ENCODE results near the gene TRAF2.

Gene TRAF2

DNA sequence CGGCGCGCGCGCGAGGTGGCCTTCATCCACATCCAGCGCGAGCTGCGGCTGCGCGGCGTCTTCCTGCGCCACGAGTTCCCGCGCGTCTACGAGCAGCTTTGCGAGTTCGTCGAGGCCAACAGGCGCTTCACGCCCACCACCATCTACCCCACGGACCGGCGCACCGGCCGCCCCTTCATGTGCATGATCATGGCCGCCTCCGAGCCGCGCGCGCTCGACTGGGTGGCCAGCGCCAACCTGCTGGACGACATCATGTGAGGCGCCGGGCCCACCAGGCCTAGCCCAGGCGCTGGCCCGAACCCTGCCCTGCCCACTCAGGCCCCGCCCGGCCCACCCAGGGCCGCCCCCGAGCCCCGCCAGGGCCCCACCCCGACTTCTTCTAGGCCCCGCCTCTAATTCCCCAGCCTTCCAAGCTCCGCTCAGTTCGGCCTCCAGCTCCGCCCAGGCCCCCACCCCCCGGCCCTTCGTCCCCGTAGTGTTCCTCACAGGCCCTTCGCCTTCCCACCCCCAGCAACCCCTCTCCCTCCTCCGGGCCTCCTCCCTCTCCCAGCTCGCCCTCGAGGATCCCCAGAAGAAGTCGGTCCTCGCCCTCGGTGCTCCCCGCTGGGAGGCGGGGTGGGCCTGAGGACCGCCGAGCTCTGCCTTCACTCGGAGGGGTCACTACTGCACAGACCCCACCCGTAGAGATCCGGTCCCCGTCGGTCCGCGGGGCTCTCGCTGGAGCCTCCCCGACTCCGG lies 39.1 kb upstream of the TRAF2 start:
- no peak for DNase-seq (ENCODE audit: low read depth in 2 of 2)

DNA sequence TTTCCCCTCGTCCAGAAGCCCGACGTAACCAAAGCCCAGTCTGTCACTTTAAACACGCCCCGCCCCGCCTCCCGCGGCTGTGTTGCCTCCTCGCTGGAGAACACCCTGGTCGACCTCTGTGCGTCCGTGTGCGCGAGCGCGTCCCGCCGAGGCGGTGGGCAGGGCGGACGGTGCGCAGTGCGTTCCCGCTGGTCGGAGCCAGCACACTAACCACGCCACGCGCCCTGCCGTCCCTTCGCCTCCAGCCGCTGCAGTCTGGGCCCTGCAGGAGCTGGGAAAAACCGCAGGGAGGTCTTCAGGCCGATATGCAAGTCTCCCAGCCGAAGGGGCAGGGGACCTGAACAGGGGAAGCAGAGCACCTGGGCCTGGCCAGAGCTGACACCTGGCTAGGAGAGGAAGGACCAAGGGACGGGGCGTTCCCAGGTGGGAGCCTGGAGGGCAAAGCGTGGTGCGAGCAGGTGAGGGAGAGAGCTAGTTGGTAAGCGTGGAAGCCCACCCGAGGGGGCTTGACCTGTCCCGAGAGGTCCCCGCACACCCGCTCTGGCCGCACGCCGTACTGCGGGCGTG lies 38.4 kb upstream of the TRAF2 start:
- DNase-seq (ENCODE audit: low read depth in 2 of 2) = peak; percentile 31 to 43

DNA sequence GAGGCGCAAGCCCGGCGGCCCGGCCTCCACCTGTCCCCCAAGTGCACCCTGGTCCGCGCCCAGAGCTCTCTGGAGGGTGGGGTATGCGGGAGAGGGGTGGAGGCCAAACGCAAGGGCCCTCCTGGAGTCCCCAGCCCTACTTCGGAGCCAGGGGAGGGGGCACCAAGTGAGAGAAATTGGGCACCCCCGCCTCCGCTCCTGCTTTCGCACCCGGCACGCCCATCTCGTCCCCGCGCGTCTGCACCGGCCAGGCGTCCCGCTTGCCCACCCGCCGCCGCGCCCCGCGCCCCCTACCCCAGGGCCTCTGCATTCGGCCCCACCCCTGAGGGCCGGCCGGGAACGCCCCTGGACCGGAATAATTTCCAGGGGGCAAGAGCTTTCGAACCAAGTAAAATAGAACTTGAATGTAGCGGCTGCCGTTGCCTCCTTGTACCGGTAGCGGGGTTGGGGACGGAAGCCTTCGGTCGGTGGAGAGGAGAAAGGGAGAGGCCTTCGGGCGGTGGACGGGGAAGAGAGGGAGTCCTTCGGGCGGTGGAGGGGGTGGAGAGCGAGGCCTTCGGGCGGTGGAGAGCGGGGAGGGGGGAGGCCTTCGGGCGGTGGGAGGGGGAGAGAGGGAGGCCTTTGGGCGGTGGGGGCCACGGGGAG lies 37.8 kb upstream of the TRAF2 start:
- no peak for DNase-seq (ENCODE audit: low read depth in 2 of 2)

DNA sequence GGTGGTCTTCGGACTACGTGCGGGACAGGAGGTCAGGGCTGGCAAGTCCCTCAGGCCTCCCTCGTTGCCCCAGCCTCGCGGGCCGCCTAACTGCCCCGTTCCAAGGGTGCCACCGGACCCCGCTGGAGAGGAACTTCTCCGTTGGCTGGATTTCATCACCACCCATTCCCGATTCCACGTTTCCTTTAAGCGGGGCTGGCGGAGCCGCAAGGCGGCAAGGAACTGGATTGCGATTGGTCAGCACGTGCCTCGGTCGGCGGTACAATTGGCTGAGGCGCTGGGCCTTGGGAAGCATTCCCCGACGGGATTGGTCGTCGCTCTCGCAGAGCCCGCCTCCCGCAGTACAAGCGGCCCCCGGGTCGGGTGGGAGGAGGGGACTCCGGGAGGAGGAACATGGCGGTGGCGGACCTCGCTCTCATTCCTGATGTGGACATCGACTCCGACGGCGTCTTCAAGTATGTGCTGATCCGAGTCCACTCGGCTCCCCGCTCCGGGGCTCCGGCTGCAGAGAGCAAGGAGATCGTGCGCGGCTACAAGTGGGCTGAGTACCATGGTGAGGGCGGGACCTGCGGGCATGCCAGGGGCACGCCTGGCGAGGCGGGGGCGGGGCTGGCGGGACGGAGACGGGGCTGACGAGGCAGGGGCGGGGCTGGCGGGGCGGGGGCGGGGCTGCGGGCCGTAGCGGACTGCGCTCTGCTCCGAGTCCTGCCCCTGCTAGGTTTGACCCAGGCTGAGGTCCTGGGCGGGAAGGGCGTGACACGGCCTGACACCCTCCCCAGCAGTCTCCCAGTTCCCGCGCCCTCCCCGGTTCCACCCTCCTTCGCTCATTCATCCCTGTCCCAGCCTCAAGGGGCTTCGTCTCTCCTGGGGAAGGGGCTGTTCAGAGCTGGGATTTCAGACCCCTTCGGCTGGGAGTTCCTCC lies 37.0 kb upstream of the TRAF2 start, which contains the start of gene PHPT1:
Gene PHPT1, plus strand, starts transcription at position 372 of the 922 bp plus-strand sequence. Its CDS starts 22 bp downstream, at position 394.
- DNase-seq (ENCODE audit: low read depth in 2 of 2) = peak; percentile 89 to 94

DNA sequence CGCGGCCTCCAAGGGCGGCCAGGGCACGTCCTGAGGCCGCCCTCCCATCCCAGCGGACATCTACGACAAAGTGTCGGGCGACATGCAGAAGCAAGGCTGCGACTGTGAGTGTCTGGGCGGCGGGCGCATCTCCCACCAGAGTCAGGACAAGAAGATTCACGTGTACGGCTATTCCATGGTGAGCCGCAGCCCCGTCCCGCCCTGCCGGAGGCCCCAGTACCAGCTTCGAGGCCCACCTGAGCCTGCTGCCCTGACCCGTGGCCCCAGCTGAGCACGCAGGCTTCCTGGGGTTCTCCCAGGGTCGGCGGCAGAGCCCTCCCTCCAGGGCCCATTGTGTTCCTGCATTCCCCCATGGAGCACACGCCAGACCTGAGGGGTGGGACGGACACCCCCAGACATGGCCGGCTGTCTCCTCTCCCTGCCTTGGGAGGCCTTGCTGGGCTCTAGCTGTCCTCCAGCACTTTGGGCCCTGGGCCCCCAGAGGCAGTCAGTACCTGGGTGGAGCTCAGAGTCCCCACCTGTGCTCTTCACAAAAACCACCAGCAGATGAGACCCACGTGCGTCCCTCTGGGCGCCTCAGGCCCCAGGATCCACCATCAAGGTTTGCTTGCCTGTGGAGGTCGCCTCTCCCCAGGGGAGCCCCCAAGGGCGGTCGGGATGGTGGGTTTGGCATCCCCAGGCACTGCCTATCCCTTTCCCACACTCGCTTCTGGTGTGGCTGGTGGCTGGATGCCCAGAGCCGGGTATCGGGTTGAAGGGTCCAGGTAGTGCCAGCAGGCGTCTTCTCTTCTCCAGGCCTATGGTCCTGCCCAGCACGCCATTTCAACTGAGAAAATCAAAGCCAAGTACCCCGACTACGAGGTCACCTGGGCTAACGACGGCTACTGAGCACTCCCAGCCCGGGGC lies 36.1 kb upstream of the TRAF2 start:
- no peak for DNase-seq (ENCODE audit: low read depth in 2 of 2)

DNA sequence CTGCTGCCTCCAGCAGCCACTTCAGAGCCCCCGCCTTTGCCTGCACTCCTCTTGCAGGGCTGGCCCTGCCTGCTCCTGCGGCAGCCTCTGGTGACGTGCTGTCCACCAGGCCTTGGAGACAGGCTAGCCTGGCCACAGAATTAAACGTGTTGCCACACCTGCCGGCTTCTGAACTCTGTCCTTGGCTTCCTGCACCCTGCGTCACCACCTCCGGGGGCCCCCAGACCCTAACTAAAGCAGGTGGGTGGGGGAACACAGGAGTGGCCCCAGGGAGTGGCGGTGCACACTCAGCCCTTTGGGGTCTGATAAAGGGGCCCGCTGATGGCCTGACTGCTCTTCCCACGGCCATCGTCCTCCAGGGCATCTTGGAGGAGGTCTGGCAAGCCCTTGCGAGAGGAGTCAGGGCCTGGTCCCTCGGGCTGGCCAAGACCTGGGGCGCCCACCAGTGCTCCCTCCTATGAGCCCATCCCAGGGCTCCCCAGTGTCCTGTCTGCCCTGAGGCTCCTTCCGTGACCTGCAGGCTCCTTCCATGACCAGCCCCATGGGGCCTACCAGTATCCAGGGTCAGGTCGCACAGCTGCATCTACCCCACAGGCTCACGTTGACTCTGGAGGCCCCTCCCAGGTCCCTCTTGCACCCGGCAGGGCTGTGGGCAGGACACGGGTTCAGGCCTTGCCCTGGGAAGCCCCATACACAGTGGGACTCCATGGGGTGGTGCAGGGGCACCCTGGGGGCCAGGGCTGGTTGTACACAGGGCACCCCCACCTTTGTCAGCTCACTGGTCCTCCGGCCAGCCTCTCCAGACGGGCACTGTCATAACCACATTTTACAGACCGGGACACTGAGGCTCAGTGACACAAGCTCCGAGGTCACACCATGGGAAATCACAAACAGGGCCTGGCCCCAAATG lies 35.2 kb upstream of the TRAF2 start:
- no peak for DNase-seq (ENCODE audit: low read depth in 2 of 2)

DNA sequence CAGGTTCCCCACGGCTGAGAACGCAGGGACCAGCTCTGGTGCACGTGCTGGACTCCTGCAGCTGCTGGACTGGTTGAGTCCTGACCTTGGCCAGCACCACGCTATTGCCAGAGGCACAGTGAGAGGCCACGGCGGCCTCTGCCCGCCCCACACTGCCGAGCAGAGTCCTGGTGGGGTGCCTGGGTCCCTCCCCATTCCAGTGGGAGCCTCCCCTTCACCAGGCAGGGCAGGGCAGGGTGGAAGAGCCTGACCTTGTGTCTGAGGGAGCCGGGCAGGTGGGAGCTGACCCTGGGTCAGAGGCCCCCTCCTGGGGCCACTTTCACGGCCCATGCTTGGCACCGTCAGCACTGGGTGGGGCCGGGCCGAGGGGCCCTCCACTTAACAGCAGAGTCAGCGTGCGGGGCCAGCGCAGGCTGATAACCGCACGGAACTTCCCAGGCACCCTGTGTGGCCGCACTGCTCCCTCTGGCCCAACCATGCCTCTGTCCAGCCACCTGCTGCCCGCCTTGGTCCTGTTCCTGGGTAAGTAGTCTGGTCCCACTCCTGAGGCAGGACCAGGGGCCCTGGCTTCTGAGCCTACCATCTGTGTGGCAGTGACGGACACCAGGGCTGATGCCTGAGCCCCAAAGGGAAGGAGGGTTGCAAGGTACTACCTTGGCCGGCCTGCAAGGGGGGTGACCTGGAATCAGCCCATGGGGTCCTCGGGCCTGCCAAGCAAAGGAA lies 34.2 kb upstream of the TRAF2 start, which contains the start of gene MAMDC4:
Gene MAMDC4, plus strand, starts transcription at position 406 of the 723 bp plus-strand sequence. Its CDS starts 71 bp downstream, at position 477.
- no peak for DNase-seq (ENCODE audit: low read depth in 2 of 2)

DNA sequence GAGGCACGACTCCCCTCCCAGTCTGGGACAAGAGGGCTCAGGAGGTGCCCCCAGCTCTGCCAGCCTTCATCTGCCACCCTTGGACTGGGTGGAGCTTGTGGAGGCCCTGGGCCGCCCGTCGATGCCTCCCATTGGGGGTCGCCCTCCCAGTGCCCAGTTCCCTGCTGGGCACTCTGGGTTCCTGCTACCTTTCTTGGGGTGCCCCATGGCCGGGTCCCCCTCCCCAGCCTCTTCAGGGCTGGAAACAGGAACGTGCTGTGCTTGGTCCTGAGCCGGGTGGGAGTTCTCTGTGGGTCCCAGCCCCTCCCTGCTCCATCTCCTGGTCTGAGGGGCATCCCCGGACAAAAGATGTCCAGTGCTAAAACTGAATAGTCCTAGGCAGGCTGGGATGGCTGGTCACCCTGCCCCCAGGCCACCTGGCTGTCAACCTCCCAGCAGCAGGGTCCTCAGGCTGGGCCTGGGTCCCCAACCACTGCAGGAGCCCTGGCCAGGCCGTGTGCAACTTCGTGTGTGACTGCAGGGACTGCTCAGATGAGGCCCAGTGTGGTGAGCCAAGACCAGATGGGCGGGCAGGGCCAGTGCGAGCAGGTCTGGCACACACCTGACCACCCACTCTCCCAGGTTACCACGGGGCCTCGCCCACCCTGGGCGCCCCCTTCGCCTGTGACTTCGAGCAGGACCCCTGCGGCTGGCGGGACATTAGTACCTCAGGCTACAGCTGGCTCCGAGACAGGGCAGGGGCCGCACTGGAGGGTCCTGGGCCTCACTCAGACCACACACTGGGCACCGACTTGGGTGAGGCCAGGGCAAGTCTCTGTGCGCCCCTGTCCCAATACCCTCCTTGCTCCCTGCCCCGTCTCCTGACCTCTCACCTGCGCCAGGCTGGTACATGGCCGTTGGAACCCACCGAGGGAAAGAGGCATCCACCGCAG lies 33.4 kb upstream of the TRAF2 start:
- DNase-seq (ENCODE audit: low read depth in 2 of 2) = no peak

DNA sequence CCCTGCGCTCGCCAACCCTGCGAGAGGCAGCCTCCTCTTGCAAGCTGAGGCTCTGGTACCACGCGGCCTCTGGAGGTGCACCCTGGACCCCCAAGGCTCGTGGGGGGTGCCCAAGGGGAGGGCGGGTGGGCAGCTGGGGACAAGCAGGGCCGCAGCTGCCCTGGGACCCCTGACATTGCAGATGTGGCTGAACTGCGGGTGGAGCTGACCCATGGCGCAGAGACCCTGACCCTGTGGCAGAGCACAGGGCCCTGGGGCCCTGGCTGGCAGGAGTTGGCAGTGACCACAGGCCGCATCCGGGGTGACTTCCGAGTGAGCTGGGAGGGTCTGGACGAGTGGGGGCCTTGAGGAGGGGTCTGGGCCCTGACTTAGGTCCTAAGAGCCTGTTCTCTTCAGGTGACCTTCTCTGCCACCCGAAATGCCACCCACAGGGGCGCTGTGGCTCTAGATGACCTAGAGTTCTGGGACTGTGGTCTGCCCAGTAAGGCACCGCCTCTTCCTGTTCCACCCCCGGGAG lies 32.7 kb upstream of the TRAF2 start:
- DNase-seq (ENCODE audit: low read depth in 2 of 2) = no peak

DNA sequence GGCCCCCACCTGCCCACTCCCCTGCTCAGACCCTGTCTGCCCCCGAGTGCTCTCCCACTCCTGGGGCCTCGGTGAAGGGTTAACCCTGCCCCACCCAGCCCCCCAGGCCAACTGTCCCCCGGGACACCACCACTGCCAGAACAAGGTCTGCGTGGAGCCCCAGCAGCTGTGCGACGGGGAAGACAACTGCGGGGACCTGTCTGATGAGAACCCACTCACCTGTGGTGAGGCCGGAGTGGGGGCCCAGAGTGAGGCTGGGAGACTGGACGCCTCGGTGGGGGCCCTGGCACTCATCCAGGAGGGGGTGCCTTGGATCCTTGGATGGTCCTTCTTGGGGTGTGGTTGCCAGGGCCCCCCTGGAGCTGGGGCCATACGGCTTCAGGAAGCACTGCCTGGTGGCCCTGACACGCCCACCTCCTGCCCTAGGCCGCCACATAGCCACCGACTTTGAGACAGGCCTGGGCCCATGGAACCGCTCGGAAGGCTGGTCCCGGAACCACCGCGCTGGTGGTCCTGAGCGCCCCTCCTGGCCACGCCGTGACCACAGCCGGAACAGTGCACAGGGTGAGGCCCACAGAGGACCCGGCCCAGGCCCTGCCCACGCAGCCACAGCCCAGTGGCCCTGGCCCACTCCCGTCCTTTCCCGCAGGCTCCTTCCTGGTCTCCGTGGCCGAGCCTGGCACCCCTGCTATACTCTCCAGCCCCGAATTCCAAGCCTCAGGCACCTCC lies 32.0 kb upstream of the TRAF2 start:
- DNase-seq (ENCODE audit: low read depth in 2 of 2) = no peak

DNA sequence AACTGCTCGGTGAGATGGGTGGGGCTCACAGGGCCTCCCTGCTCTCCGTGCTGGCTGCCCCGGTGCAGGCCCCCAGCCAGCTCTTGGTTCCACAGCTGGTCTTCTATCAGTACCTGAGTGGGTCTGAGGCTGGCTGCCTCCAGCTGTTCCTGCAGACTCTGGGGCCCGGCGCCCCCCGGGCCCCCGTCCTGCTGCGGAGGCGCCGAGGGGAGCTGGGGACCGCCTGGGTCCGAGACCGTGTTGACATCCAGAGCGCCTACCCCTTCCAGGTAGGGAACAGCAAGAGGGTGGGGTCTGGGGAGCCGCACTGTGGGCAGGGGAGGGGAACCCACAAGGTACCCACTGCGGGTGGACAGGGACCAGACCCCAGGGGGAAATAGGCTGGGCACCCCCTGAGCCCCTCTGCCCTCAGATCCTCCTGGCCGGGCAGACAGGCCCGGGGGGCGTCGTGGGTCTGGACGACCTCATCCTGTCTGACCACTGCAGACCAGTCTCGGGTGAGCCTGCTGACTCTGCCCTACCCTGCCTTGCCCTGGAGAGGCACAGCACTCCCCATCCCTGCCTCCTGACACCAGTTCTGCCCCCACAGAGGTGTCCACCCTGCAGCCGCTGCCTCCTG lies 31.4 kb upstream of the TRAF2 start:
- no peak for DNase-seq (ENCODE audit: low read depth in 2 of 2)

DNA sequence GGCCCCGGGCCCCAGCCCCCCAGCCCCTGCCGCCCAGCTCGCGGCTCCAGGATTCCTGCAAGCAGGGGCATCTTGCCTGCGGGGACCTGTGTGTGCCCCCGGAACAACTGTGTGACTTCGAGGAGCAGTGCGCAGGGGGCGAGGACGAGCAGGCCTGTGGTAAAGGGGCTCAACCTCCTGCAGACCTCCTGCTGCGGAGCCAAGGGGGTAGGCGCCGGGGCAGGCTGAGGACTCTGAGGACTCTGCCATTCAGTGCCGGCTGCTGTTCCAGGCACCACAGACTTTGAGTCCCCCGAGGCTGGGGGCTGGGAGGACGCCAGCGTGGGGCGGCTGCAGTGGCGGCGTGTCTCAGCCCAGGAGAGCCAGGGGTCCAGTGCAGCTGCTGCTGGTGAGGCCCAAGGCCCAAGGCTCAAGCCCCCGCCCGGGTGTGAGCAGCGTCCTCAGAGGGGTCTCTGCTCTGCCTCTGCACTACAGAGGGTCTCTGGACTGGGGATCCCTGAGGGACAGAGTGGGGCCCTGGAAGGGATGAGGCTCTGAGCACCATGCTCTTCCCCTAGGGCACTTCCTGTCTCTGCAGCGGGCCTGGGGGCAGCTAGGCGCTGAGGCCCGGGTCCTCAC lies 30.7 kb upstream of the TRAF2 start:
- no peak for DNase-seq (ENCODE audit: low read depth in 2 of 2)

DNA sequence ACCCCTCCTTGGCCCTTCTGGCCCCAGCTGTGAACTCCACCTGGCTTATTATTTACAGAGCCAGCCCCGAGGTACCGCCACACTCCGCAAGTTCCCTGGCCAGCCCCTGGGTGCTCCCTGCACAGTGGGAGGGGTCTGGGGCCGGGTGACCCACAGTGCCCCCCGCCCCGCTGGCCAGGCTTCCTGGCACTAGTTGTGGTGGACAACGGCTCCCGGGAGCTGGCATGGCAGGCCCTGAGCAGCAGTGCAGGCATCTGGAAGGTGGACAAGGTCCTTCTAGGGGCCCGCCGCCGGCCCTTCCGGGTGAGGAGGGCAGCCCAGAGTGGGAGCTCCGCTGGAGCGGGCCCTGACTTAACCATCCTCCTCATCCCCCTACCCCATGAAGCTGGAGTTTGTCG lies 30.2 kb upstream of the TRAF2 start:
- DNase-seq (ENCODE audit: low read depth in 2 of 2) = no peak

DNA sequence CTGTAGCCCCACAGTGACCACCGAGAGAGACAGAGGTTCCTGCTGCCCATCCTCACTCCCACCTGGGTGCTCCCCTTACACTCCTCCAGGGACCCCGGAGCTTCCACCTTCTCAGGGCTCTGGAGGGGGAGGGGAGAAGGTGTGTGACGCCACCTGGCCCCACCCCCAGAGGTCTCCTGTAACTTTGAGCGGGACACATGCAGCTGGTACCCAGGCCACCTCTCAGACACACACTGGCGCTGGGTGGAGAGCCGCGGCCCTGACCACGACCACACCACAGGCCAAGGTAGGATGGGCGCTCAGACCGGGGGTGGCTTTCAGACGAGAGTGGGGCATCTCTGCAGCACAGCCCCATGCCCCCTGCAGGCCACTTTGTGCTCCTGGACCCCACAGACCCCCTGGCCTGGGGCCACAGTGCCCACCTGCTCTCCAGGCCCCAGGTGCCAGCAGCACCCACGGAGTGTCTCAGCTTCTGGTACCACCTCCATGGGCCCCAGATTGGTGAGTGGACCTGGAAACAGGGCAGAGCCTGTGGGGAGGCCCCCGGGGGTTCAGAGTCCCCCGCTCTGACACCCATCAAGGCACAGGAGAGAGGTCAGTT lies 29.7 kb upstream of the TRAF2 start:
- no peak for DNase-seq (ENCODE audit: low read depth in 2 of 2)

DNA sequence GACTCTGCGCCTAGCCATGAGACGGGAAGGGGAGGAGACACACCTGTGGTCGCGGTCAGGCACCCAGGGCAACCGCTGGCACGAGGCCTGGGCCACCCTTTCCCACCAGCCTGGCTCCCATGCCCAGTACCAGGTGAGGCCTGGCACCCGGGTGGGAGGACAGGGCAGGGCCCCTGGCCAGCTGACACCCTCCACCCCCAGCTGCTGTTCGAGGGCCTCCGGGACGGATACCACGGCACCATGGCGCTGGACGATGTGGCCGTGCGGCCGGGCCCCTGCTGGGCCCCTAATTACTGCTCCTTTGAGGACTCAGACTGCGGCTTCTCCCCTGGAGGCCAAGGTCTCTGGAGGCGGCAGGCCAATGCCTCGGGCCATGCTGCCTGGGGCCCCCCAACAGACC lies 29.1 kb upstream of the TRAF2 start:
- DNase-seq (ENCODE audit: low read depth in 2 of 2) = no peak

Data from activated CD8-positive, alpha-beta memory T cell treated with anti-CD3 and anti-CD28 coated beads for 4 hours (primary cell).